Globus pallidus (tissue), 1 donor: ENCODE data around the gene SPON2.

Experiments
- DNase-seq: peaks from one replicate; pipeline ENCODE4 v3.0.0-alpha.2; 2015; ENCODE audit warnings: low spot score

Gene SPON2

GRCh38 chr4:1172971-1173757 lies 781 bp upstream of the SPON2 start:
- no peak for DNase-seq

- DNase-seq = no peak
Observed at GRCh38 chr4:1171311-1172227, 814 bp downstream of the SPON2 start.

DNA sequence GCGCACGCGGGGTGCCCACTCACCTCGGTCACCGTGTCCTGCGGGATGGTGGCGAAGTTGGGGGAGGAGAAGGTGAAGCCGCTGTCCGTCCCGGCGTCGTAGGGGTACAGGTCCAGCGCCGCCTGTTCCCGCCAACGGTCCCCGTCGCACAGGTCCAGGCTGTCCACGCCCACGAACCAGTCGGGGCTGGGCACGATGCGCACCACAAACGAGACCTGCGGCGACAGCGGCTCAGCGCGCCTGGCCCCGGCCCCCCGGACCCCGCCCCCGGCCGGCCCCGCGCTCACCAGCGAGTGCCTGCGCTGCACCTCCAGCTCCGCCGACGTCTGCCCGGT lies 1.4 kb downstream of the SPON2 start:
- no peak for DNase-seq

DNA sequence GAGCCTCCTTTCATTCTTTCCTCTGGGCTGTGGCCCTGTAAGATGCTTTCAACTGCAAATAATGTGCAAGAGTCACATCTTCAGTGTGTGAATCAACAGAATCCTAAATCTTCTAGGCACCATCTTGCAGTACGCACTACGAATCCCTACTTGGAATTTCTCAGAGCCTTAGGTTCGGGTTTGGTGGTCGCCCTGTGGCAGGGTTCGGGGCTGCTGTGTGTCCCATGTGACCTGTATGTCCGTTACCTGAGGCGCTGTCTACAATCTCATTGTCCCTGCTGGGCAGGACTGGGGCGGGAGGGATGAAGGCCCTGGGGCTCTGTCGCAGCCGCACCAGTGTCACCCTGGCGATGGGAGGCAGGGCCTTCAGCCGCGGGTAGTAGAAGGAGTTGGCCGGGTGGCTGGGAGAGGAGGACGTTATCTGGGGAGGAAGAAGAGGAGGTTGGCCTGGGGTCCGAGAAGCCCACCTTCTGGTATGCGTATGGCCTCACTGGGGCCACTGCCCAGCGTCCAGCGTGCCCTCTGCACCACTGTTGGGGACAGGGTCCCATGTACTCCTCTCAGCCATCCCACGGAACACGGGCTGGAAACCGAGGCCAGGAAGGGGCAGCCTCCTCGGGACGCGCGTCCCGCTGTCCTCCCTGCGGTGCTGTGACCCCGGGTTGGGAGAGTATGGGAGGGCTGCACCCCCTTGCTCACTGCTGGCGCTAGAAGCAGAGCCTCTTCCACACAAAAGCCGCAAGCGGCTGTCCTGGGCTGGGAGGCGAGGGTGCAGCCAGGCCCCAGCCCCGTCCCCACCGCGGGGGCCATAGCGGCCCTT lies 2.0 kb downstream of the SPON2 start:
- DNase-seq = no peak

GRCh38 chr4:1169691-1170096 lies 2.7 kb downstream of the SPON2 start:
- no peak for DNase-seq

DNA sequence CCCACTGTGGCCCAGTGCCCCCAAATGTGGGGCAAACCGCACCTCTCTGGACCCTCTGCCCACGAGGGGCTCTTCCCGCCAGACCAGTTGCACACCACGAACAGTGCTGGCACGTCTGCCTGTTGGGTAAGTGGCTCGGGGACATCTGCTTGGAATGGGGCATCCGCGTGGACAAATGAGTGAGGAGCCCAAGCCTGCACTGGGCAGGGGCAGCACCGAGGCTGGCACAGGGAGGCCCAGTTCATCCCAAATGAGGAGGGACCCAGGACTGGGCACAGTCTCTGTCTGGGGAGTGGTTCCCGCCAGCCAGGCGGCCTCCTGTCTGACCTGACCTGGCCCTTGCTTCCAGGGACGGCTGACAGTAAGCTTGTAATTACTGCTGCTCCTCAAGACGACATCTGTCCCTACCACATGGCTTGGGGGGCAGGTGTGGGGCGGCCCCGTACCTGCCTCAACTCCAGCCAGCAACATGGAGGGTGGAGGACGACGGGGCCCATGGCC lies 3.2 kb downstream of the SPON2 start:
- DNase-seq = no peak

DNA sequence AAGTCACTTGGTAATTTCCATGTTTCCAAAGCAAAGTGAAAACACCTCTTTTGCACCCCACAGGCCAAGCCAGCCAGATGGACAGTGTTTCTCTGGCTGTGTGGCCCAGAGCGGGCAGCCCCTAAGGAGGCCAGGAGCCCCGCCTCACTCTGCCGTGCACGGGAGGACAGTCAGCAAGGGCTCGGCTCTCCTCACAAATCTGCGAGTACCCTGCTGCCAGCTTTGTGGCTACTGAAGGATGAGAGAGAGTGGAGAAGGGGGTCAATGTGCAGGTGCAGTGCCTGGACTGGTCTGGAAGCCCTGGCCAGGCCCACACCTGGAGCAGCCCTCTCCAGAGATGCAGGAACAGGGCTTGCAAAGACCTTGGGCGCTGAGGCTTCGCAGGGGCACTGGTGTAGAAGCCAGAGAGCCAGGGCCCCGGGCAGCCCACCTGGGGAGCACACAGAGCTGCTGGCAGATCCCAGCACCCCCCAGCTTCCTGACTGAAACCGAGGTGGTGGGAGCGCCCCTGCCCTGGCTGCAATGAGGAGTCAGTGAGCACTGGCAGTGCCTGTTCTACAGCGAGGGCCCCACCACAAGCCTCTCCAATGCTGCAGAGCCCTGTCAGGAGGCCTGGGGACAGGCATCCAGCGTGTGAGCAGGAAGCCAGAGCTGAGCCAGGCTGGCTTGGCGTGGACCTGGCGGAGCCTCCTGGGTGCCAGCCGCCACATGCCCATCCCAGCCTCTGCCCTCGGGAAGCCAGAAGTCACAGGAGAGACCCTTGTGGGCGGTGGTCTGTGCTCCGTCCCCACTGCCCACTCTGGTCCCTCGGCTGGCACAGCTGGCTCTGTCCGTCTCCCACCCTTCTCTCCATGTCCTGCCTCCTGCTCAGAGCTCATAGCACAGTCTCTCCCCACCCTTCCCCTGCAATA lies 3.9 kb downstream of the SPON2 start:
- DNase-seq = no peak

DNA sequence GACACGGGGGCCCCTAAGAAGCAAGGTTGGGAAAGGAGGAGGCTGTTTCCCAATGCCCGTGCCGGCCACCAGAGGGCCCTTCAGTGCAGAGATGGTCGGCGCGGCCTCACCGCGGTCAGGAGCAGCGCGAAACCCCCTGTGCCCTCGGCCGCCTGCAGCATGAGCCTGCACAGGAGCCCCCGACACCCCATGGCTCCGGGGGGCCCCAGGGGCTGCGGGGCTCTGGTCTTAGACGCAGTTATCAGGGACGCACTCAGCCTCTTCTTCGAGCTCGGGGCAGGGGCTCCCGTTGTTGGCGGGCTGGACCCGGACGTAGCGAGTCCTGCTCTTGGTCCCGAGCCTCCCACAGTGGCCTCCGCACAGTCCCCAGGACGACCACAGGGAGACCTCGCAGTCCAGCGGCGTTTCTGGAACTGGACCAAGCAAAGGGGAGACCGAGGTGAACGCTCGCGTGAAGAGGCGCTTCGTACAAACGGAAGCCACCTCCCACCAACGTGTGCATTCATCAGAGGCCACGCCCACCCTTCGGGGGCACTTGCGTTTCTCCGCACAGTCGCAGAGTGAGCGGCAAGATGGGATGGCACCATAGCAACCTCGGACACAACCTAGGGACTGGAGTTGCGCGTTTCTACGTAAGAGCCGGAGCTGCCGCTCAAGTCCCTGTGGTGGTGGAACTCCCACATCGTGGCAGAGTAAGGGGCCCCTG lies 5.0 kb downstream of the SPON2 start:
- peak; percentile 57 for DNase-seq

GRCh38 chr4:1166509-1167243 lies 5.7 kb downstream of the SPON2 start:
- no peak for DNase-seq

DNA sequence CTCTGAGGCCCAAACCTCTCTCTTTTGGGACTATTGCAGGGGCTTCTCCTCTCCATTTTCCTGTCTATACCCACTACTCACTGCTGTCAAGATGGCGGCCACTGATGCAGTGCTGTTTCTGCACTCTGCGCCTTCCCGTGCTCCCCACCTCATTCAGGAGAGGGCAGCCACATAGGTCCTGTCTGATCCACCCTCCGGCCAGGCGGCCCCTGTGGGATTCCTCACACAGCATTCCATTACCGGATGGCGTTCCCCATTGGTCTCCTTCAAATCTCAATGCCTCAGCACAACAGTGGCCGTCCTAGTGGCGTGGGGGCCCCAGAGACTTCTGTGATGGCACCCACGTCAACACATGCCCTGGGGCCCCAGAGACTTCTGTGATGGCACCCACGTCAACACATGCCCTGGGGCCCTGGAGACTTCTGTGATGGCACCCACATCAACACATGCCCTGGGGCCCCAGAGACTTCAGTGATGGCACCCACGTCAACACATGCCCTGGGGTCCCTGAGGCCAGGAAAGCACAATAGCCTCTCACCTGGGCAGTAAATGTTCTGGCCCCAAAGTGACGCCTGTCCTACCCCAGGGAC lies 7.3 kb downstream of the SPON2 start:
- no peak for DNase-seq

DNA sequence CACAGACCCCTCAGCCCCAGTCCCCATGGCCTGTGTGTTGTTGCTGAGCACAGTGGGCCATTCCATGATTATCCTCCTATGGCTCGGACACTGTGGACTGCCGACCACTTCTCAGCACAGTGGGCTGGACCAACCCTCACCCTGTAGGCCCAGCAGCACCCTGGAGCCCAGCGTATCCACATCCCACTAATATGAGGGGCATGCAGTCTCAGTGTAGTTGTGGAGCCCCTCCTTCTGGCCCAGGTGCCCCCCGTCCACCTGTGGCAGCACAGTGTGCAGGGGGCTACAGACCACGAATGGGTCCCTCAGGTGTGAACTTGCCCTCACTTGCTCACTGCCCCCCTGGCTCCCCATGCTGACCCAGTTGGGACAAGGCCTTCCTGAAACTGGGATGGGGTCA lies 7.9 kb downstream of the SPON2 start:
- DNase-seq = no peak

- DNase-seq = no peak
Observed at GRCh38 chr4:1164040-1164439, 8.3 kb downstream of the SPON2 start.

GRCh38 chr4:1160351-1160750 lies 12.0 kb downstream of the SPON2 start:
- no peak for DNase-seq

DNA sequence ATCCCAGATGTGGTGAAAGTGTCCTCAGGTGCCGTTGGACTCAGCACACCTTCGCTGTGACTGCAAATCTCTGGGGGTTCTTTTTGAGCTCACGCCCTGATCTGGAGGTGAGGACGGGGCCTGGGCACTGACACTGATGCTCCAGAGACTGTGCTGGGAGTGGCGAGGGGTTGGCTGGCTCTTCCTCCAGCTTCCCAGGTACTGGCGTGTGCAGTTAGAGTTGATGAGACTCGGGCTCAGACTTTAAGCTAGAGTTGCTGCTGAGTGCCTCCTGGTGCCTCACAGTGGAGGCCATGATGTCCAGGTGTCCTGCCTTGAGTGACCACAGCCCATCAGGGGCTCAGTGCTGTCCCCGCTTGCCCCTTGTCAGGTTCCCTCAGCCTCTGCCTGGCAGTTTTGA lies 16.3 kb downstream of the SPON2 start:
- no peak for DNase-seq

DNA sequence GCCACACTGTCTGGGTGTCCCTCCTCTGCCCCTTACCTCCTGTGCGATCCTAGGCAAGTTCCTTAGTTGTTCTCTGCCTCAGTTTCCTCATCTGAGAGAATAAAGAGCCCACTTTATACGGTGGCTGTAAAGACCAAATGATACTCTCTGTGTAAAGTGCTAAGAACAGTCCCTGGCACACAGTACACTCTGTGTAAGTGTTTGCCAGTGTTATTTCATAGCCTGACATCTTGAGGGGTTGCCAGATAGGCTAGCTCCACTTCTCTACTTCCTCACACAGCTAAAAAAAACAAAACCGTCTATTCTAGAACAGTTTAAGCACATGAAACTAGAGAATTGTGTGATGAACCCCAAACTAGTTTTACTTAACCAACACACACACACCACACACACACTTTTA lies 17.1 kb downstream of the SPON2 start:
- DNase-seq = no peak

GRCh38 chr4:1154523-1155182 lies 17.7 kb downstream of the SPON2 start:
- no peak for DNase-seq

- no peak for DNase-seq
Observed at GRCh38 chr4:1154126-1154522, 18.3 kb downstream of the SPON2 start.

GRCh38 chr4:1153567-1154090 lies 18.8 kb downstream of the SPON2 start:
- no peak for DNase-seq

DNA sequence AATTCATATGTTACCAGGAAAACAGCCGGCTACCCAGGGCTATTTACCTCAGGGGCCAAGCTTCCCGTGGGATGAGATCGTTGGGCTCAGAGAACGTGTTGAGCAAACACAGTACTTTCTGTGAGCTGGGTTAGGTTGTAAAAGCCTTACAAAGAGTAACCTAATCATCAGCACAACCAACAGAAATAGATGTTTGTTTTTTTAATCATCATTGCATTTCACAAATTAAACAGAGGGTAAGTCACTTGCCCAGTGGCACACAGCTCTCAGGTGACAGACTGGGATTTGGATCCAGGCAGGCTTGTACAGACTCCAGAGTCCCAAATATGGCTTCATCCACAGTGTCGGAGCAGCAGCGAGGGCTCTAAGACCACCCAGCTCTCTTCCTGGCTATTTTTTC lies 20.1 kb downstream of the SPON2 start:
- no peak for DNase-seq
